ENCODE measurements around the gene ATP5F1B.

GRCh38 chr12:56688129-56688845, 42.5 kb upstream of the ATP5F1B start, which contains the start of gene PTGES3:
- TF ChIP-seq, protein P1, sequence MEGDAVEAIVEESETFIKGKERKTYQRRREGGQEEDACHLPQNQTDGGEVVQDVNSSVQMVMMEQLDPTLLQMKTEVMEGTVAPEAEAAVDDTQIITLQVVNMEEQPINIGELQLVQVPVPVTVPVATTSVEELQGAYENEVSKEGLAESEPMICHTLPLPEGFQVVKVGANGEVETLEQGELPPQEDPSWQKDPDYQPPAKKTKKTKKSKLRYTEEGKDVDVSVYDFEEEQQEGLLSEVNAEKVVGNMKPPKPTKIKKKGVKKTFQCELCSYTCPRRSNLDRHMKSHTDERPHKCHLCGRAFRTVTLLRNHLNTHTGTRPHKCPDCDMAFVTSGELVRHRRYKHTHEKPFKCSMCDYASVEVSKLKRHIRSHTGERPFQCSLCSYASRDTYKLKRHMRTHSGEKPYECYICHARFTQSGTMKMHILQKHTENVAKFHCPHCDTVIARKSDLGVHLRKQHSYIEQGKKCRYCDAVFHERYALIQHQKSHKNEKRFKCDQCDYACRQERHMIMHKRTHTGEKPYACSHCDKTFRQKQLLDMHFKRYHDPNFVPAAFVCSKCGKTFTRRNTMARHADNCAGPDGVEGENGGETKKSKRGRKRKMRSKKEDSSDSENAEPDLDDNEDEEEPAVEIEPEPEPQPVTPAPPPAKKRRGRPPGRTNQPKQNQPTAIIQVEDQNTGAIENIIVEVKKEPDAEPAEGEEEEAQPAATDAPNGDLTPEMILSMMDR (IDR thresholded peaks at IDR 0.05), result no peak
- TF ChIP-seq POLR2A (IDR thresholded peaks at IDR 0.05), result peak in 1 of 2 donors; percentile 85

Data from lower leg skin (tissue), 3 donors.